OCI-LY1 (cell line): ENCODE measurements around the gene MANBA.

Experiments
- CTCF ChIP-seq: fragments of 200-600 bp; sonication (generic), shearing (Covaris generic); IDR thresholded peaks from 2 replicates; pipeline ENCODE4 v1.5.1; 2017; ENCODE audit warnings: mild to moderate bottlenecking, antibody characterized with exemption, low read length, moderate library complexity, mixed read lengths
- EZH2 ChIP-seq: fragments of 200-600 bp; sonication (generic), shearing (Covaris generic); IDR thresholded peaks from 2 replicates; pipeline ENCODE4 v1.8.0; 2017; ENCODE audit warnings: borderline replicate concordance, mixed run types, mild to moderate bottlenecking, antibody characterized with exemption, low read length, moderate library complexity, mixed read lengths

DNA sequence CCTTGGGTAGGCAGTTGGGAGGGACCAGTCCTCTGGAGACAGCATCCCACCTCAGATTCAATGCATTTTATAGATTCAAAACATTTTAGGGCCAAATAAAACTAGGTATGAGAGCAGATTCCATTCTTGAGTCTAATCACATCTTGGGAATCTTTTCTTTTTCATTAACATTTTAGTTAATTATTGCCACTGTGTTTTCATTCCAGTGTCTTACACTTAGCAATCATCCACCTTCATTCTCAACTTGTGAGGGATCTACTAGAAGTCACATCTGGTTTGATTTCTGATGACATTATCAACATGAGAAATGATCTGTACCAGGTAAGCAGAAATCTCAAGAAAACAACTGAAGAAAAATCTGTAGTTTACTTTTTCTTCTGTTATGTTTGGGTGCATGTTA, 160.1 kb downstream of the MANBA start:
- no peak for TF ChIP-seq CTCF
- TF ChIP-seq EZH2, result no peak
